NCI-H69 (cell line): ENCODE data around the gene WNT5A.
A peak's percentile ranks its signal among the peaks of the same experiment; 100 is the strongest.

Experiments used
- DNase-seq: peaks from one replicate; lab custom pipeline; 2025; lab: John Stamatoyannopoulos, UW

Gene WNT5A

DNA sequence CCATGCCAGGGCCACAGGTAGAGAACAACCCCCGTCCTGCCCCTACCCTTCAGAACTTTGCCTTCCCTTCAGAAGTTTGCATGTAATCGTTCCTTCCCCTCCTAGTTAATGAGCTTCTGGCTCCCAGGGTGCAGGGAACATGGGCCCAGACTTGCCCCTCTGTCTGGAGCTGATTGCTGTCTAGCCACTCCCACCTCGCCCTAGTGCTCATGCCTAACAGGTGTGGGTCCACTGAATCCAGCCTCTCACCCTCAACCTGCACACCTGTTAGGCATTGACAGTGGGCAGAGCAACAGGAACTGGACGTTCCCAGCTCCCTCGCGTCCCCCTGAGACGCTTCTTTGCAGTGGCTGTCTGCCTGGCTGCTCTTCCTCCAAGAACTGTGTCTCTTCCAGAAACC is 40.3 kb downstream of the WNT5A start:
- DNase-seq, result peak; percentile 81

DNA sequence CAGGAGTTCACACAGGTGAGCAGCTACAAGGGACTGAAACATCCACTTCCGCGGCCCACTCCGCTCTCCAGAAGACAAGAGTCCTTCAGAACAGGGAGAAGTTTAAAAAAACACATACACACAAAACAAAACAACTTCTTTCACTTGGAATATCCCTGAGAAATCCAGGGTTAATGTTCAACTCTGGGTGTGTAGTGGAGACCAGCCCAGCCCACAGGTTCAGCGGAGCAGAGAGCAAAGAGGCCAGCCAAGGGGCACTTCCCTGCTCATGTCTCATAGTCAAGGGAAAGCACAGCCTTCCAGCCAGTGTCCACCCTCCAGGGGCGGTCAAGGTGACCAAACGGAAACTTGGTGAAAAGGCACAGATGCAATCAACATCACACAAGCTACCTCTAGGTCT is 41.6 kb downstream of the WNT5A start:
- no peak for DNase-seq

DNA sequence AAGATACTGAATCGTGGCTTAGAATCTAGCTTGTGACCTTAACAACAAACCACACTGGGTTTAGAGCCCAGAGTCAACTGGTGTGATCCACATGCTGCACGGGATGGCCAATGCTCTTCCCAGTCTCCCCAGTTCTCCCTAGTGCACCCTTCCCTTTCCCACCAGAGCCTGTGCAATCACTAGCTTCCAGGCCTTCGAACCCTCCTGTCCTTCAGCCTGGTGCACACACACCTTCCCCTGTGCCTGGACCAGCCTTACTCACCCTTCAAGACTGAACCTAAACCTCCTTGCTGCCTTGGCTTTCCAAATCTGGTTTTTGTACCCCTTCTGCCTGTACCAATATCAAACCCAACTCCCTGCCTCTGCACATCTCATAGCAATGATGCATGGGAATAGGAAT is 43.8 kb downstream of the WNT5A start:
- no peak for DNase-seq

DNA sequence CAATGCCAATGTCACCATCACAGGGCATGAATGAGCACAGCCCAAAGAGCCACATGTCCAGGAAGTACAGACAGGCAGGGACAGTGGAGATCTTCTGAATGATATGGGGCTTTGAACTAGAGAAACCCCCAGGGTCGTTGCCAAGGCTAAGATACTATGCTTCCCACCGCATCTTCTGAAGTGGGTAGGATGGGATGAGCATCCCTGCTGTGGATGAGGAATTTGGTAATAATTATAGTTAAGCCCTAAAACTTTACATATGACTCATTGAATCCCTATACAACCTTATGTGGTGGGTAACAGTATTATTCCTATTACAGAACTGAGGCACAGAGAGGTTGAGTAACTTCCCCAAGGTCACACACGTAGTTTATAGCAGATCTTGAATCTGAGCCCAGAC is 44.2 kb downstream of the WNT5A start:
- DNase-seq, result no peak

DNA sequence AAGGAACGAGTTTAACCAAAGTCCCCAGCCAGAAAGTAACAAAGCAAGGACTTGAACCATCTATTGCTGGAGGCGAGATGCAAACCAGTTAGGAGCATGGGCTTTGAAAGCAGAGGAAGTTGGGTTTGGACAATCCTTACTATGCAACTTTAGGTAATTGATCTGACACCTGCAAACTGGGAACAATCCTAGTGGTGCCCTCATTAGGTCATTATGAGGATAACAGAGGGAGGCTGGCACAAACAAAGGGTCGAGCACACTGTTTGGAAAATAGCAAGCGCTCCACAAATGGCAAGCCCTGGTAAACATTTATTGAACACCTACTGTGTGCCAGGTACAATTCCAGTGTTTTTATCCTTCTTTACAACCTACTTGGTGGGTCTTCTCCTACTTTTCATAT is 45.6 kb downstream of the WNT5A start:
- peak; percentile 2 for DNase-seq

DNA sequence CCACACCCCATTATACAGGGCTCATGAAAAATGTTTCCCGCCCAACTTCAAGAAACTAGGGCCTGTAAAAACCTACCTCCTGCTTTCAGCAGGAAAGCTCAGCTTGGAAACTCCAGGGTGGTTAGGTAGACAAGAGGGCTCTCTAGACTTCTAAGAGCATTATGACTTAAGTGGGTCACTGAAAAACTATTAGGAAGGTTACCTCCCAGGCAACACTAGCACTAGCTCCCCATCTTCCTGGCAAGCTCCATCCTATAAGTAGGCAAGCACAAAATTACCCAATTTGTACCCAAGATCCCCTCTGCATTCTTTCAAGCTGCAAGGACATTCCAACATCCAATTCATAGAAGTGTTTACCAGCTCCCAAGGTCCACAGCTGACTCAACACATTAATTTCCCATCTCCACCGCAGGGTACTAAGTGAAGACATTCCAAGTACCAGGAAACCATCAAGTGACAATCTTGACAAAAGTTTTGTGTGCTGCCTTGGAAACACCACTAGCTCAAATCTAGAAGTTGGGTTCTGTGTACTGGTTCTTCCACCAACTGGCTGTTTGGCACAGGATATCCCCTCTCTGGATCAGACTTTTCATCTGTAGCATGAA is 46.9 kb downstream of the WNT5A start:
- DNase-seq, result no peak

DNA sequence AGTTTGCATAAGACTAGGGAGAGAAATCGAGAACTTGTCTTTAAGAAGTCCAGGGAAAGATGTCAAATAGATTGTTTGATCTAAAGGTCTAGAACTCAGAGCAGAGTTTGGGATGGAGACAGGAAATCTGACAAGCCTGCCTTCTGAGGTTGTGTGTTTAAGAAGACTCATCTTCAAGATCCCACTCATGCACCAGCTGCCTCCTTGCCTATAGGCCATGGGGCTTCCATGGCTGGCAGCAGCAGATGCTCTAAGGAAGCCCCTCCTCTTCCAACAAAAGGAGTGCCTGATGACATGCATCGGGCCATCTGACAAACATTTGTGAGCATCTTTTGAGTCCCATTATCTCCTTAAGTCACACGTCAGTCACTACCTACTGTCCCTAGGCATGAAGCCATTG is 47.4 kb downstream of the WNT5A start:
- no peak for DNase-seq

DNA sequence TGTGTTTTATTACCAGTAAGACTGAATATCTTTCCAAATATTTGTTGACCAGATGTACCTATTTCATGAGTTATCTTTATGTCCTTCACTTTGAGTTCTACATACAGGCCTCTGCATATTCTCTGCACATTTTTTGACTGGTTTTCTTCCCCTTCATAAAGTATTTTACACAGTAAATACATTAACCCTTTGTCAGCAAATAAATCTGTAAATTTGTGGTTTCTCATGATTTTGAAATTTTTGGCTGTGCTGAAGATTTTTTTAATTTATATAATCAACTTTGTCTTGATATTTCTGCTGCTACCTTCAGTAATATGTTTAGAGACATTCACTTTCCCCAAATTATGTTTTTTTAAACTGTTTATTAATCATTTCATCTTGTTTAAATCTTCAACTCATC is 50.5 kb downstream of the WNT5A start:
- no peak for DNase-seq

DNA sequence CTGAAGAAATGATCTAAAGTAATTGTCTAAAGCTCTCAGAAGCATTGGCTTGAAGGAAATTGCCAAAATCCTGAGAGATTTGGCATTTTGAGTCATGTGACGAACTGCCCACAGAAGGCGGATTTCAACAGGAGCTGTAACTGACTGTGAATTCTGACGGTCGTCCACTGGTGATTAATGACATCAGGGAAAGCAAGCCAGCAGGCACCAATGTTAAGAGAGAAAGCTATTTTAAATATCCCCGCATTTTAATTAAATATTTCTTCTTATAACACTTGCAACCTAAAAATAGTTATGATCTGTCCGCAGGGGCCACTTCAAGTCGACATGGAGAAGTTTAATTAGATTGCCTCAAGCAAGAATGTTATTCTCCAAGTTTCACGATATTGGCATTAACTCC is 51.6 kb downstream of the WNT5A start:
- DNase-seq, result no peak

DNA sequence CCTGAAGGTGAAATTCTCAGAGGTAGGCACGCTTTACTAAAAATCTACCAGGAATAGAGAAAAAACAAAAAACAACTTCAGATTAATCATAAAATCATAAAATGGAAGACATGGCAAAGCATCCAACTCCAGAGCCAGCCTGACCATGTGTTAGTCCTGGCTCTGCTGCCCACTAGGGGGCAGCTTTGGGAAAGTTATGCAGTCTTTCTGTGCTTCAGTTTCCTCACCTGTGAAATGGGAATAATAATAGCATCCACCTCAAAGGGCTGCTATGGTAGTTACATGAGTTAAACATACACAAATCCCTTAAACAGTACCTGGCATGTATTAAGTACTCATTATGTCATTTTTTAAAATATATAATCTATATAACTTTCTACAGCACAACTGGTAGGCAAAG is 52.3 kb downstream of the WNT5A start:
- peak; percentile 54 for DNase-seq

DNA sequence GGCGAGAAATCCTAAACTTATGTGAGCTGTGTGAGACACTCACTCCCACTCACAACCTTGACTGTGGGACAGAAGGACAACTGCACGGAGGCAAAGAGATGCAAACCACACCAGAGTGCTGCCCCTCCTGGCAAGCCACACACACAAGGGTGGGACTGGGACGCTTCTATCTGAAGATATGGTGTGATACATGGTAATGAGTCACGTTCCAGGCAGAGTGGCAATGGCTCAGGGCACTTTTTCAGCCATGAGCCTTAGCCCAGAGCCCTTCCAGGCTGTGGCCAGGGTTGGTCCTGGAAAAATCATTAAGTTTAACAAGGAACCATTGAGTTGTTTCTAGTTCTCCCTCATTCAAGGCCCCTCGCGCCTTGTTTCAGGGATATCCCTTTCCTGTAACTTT is 56.1 kb downstream of the WNT5A start:
- no peak for DNase-seq

DNA sequence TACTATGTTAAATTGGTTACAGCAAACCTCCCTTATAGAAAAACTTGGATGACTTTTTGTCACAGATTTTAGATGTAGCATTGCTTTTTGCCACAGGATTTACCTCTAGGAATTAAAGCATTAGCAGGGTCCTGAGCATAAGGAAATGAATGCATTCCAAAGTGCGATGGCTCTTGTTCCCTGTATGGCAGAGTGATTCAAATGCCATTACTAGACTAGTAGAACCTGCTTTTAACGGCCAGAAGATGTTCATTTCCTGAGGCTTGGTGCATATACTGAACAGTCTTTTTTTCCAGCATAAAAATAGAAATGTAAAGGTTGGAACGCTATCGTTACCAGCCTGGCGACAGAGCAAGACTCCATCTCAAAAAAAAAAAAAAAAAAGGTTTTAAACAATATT is 59.4 kb downstream of the WNT5A start:
- no peak for DNase-seq

DNA sequence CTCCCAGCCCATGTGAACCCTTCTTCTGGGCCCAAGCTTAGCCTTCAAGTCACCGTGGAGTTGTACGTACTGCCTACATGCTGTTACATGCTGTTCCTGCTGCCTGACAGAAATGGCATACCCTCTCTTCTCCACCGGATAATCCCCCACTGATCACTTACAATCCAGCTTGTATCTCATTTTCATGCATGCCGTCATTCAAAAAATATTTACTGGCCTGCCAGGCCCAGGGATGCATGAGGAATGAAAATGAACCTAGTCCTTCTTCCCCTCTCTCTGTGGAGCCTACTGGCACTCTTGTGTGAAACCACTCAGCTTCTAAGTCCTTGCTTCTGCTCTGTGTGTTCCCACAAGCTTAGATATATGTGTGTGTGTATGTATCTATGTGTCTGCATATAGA is 60.6 kb downstream of the WNT5A start:
- no peak for DNase-seq

DNA sequence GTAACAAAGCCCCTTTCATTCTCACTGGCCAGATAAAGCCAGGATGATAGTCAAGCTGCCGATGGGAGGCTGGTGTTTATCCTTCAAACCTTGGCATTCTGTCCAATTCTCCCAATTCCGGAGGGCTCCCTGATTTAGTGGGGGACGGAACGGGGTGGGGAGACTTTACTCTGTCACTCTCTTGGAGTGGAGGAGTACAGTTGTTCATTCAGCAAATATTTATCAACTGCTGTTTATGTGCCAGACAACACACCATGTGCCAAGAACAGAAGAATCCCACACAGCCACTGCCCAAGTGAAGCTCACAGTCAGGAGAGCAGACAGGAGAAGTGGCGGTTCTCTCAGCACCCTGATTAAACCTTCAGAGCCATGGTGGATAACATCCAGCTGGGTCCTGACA is 63.3 kb downstream of the WNT5A start:
- DNase-seq, result no peak

DNA sequence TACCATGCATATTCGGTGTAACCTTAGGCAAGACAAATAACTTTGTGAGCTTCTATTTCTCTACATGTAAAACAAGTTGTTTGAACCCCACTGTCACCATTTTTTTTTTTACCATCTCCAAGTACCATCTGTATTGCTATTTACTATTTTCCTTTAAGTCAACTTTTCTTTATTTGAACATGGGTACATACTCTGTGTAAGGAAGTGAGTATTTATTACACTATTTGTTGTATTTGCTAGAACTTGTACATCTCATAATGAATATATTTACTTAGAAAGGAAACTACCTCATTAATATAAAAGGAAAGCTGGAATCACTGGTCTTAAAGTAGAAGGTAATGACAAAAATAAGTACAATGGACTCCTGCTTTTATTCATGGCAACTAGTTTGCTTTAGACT is 69.9 kb downstream of the WNT5A start:
- no peak for DNase-seq

DNA sequence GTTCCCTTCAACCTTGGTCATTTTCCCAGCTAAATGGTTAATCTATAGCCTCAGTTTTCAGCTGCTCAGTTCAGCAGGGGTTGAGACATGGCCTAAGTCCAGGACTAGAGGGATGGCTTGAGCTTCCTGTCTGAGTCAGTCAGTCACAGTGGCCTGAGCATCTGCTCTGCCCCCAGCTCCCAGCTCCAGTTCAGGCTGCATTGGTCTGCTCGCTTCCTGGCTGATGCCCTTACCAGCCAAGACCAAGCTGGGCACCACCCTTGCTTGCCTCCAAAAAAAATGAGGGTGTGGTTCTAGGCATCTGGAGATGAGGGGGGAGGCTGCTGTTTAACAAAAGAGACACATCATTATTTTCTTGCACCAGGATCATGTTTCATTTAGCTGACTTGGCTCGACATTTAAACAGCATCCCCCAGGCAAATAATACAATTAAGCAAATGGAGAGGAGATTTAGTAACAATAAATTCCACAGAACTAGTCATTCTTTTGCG is 70.7 kb downstream of the WNT5A start:
- peak; percentile 94 for DNase-seq
